HCT116 (cell line): ENCODE measurements around the gene PGLYRP3. TPM values are rescaled to one million over a fixed set of nuclear protein-coding genes. Genes with fewer than 3 reads are reported as not detected.

Experiments used
- ATAC-seq: fragments of 200-7000 bp; cut with Tn5 transposase; 2 replicates; pipeline ENCODE4 v1.9.1; 2020; ENCODE audit warnings: mild to moderate bottlenecking, moderate library complexity
- BruUV-seq: library from RNA; stranded (reverse); fragments of 400-500 nt; replicated peaks from 2 replicates; lab custom pipeline; 2021; lab: Mats Ljungman, UMichigan
- CTCF ChIA-PET: fragments of 300-600 bp; sonication (Branson Sonifier 250); formaldehyde crosslinking; loops from one replicate; lab custom pipeline; 2021; ENCODE audit warnings: antibody characterized with exemption; lab: Charles Lee
- POLR2A ChIA-PET: fragments of 300-600, 350-600 bp; sonication (Branson Sonifier 250); formaldehyde crosslinking; loops from one replicate; lab custom pipeline; 2021; ENCODE audit warnings: antibody characterized with exemption; lab: Charles Lee
- RAD21 ChIA-PET, 2 experiments: fragments of 300-600 bp; sonication (Branson Sonifier 250); formaldehyde crosslinking; loops; one replicate each; lab custom pipeline; 2023; ENCODE audit warnings: low total read pairs in 2 of 2; ENCODE audit not compliant: uncharacterized antibody in 2 of 2, unreplicated experiment in 2 of 2, low non-redundant PET in 1 of 2; lab: Charles Lee
- DNase-seq: peaks from one replicate; pipeline ENCODE4 v3.0.0-alpha.2; 2010; ENCODE audit warnings: low read depth, low spot score
- H2AFZ ChIP-seq: fragments of 200-600 bp; shearing (Covaris generic), sonication (generic); 2 replicates; pipeline ENCODE4 v1.6.1; 2017; ENCODE audit warnings: low read depth, mixed run types, mixed read lengths, antibody characterized with exemption, low read length; ENCODE audit not compliant: poor library complexity, severe bottlenecking
- H3K27ac ChIP-seq: 2 replicates; pipeline ENCODE4 v1.5.1; 2012; ENCODE audit warnings: low read depth, low read length
- H3K27me3 ChIP-seq: fragments of 200-600 bp; sonication (generic); 2 replicates; pipeline ENCODE4 v1.6.1; 2016; ENCODE audit warnings: mixed run types, low read length, mixed read lengths; ENCODE audit not compliant: insufficient read depth
- H3K36me3 ChIP-seq, 2 experiments: fragments of 200-500 bp in 1 of 2; fragments of 200-600 bp in 1 of 2; sonication (Bioruptor generic) in 1 of 2; sonication (generic) in 1 of 2; 2 replicates each; pipeline versions ENCODE4 v1.5.1 to v1.6.1; 2014 to 2016; ENCODE audit warnings: low read length in 2 of 2, inconsistent platforms in 1 of 2, mixed read lengths in 1 of 2, mixed run types in 1 of 2; ENCODE audit not compliant: insufficient read depth in 2 of 2, control insufficient read depth in 1 of 2
- H3K4me1 ChIP-seq, 2 experiments: fragments of 200-600 bp in 1 of 2; sonication (generic) in 1 of 2; 2 replicates each; pipeline versions ENCODE4 v1.5.1 to v1.6.1; 2012 to 2017; ENCODE audit warnings: low read length in 2 of 2, inconsistent platforms in 1 of 2, mild to moderate bottlenecking in 1 of 2, mixed read lengths in 1 of 2, mixed run types in 1 of 2, moderate library complexity in 1 of 2; ENCODE audit not compliant: insufficient read depth in 2 of 2, control insufficient read depth in 1 of 2
- H3K4me2 ChIP-seq: fragments of 200-600 bp; sonication (generic); 2 replicates; pipeline ENCODE4 v1.6.1; 2017; ENCODE audit warnings: mixed run types, low read length, mixed read lengths
- H3K4me3 ChIP-seq, 2 experiments: fragments of 200-600 bp in 1 of 2; sonication (generic) in 1 of 2; replicated peaks in 1 of 2; 2 replicates each; pipeline ENCODE4 v1.5.1; 2011 to 2016; ENCODE audit warnings: low read length in 2 of 2, control low read depth in 1 of 2, low read depth in 1 of 2, mild to moderate bottlenecking in 1 of 2, mixed read lengths in 1 of 2, mixed run types in 1 of 2
- H3K79me2 ChIP-seq: fragments of 200-600 bp; sonication (generic); 2 replicates; pipeline ENCODE4 v1.6.1; 2017; ENCODE audit warnings: mild to moderate bottlenecking, mixed run types, low read length, moderate library complexity, mixed read lengths; ENCODE audit not compliant: insufficient read depth
- H3K9ac ChIP-seq: fragments of 200-600 bp; sonication (generic); 2 replicates; pipeline ENCODE4 v1.6.1; 2016; ENCODE audit warnings: low read length, mixed read lengths
- H3K9me2 ChIP-seq: fragments of 200-600 bp; sonication (generic), shearing (Covaris generic); 2 replicates; pipeline ENCODE4 v1.6.1; 2017; ENCODE audit warnings: mixed run types, mild to moderate bottlenecking, moderate library complexity; ENCODE audit not compliant: insufficient read depth
- H3K9me3 ChIP-seq, 2 experiments: fragments of 200-500 bp in 1 of 2; fragments of 200-600 bp in 1 of 2; sonication (Bioruptor generic) in 1 of 2; sonication (generic) in 1 of 2; 2 replicates each; pipeline ENCODE4 v1.6.1; 2014 to 2017; ENCODE audit warnings: low read length in 2 of 2, mixed read lengths in 2 of 2, inconsistent platforms in 1 of 2, low read depth in 1 of 2, mild to moderate bottlenecking in 1 of 2, mixed run types in 1 of 2, moderate library complexity in 1 of 2; ENCODE audit not compliant: control insufficient read depth in 1 of 2, insufficient read depth in 1 of 2
- H4K20me1 ChIP-seq: fragments of 200-600 bp; sonication (generic), shearing (Covaris generic); 2 replicates; pipeline ENCODE4 v1.6.1; 2017; ENCODE audit warnings: mixed run types, mild to moderate bottlenecking, moderate library complexity; ENCODE audit not compliant: insufficient read depth
- CBX3 ChIP-seq: IDR thresholded peaks from 2 replicates; pipeline ENCODE4 v1.6.1; 2012; ENCODE audit warnings: low read depth
- CEBPB ChIP-seq: IDR thresholded peaks from 2 replicates; pipeline ENCODE4 v1.6.1; 2012; ENCODE audit warnings: low read depth
- EGR1 ChIP-seq: IDR thresholded peaks from 2 replicates; pipeline ENCODE4 v1.6.1; 2012; ENCODE audit warnings: low read depth
- ELF1 ChIP-seq: IDR thresholded peaks from 2 replicates; pipeline ENCODE4 v1.6.1; 2012; ENCODE audit warnings: low read depth, borderline replicate concordance
- FOSL1 ChIP-seq: IDR thresholded peaks from 2 replicates; pipeline ENCODE4 v1.6.1; 2012; ENCODE audit warnings: low read depth
- MAX ChIP-seq: IDR thresholded peaks from 2 replicates; pipeline ENCODE4 v1.6.1; 2012
- POLR2A ChIP-seq: IDR thresholded peaks from 2 replicates; pipeline ENCODE4 v1.7.0; 2011; ENCODE audit warnings: borderline replicate concordance; ENCODE audit not compliant: insufficient read depth, insufficient read length; ENCODE audit errors: extremely low read depth
- POLR2AphosphoS5 ChIP-seq: IDR thresholded peaks from 2 replicates; pipeline ENCODE4 v1.6.1; 2011; ENCODE audit warnings: mild to moderate bottlenecking, low read depth, low read length, moderate library complexity
- RAD21 ChIP-seq: IDR thresholded peaks from 2 replicates; pipeline ENCODE4 v1.6.1; 2012; ENCODE audit warnings: low read depth, mild to moderate bottlenecking
- SRF ChIP-seq: IDR thresholded peaks from 2 replicates; pipeline ENCODE4 v1.6.1; 2012; ENCODE audit warnings: low read depth
- TCF7L2 ChIP-seq: IDR thresholded peaks from 2 replicates; pipeline ENCODE4 v1.7.0; 2011; ENCODE audit warnings: borderline replicate concordance, inconsistent platforms; ENCODE audit not compliant: insufficient read depth, insufficient read length; ENCODE audit errors: extremely low read depth
- ZBTB33 ChIP-seq: IDR thresholded peaks from 2 replicates; pipeline ENCODE4 v1.6.1; 2011; ENCODE audit warnings: mild to moderate bottlenecking, low read length, moderate library complexity; ENCODE audit not compliant: insufficient replicate concordance; ENCODE audit errors: extremely low read depth
- ZFX ChIP-seq: fragments of 450-650 bp; IDR thresholded peaks from 2 replicates; pipeline ENCODE4 v1.6.1; 2017
- ZNF274 ChIP-seq: fragments of 200-500 bp; sonication (Bioruptor generic); IDR thresholded peaks from 2 replicates; pipeline ENCODE4 v1.6.1; 2014; ENCODE audit warnings: mild to moderate bottlenecking, low read depth, low read length, inconsistent platforms
- intact Hi-C: fragments of 100-400 bp; cut with micrococcal nuclease; formaldehyde crosslinking; loops from 2 replicates; pipeline ENCODE4 v1.10.0; 2022
- total RNA-seq: library from RNA; stranded (reverse); gene quantifications from one replicate; pipeline ENCODE4 v1.2.1, GENCODE V29; 2021; ENCODE audit not compliant: unreplicated experiment
- TF ChIP-seq, protein P1 (sequence below), 3 experiments: fragments of 200-600 bp in 1 of 3; sonication (generic) in 1 of 3; IDR thresholded peaks in 2 of 3; conservative IDR thresholded peaks in 1 of 3; 2 replicates each; pipeline ENCODE4 v1.5.1; 2012 to 2017; ENCODE audit warnings: low read depth in 2 of 3, low read length in 2 of 3, antibody characterized with exemption in 1 of 3, borderline replicate concordance in 1 of 3, control low read depth in 1 of 3, mild to moderate bottlenecking in 1 of 3, mixed read lengths in 1 of 3, mixed run types in 1 of 3, moderate library complexity in 1 of 3; ENCODE audit not compliant: insufficient read depth in 1 of 3
- TF ChIP-seq, protein P2 (sequence below): IDR thresholded peaks from 2 replicates; pipeline ENCODE4 v1.6.1; 2012; ENCODE audit warnings: low read depth

Gene PGLYRP3
- total RNA-seq, 1 experiment from 2014 or later, result not detected

DNA sequence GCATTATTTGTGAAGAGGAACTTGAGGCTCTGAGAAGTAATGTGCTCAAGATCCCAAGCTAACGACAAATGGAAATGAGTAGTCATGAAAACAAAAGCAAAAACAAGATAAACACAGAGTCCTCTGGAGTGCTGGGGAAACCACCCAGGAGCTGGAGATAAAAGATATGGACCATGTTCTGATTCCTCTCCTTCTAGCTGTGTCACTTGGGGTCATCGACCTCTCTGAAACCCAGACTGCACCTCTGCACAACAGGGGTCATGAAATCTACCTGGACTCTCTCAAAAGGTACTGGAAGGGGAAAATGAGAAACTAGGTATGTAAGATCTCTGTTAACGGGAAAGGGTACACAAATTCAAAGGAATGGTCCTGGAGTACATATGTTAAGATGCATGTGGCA is 29.4 kb upstream of the PGLYRP3 start (continued):
- TF ChIP-seq ZBTB33 (no peak), SRF (no peak), ZNF274 (no peak), RAD21 (no peak), EGR1 (no peak), ZFX (no peak)

DNA sequence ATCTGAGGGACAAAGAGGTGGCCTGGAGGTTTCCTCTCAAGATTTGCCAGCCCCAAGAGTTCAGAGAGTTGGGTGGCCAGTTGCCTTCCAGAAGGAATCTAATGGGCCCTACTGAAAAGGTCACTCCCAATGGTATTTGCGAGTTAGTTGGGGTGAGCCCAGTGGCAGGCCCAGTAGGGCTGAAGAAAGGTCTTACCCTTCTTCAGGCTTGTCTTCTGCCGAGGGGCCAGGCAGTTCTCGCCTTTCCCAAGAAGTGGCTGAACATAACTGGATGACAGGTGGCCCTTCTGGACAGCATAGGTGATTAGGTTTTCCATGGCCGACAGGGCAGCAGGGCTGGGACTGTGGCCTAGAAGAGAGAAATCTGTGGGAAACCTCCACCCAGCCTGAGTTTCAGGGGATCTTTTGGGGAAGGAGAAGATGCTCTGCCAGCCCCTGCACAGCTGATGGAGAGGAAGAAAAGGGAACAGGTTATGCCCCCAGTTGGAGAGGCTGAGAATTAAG is 28.7 kb upstream of the PGLYRP3 start:
- TF ChIP-seq, protein P1, sequence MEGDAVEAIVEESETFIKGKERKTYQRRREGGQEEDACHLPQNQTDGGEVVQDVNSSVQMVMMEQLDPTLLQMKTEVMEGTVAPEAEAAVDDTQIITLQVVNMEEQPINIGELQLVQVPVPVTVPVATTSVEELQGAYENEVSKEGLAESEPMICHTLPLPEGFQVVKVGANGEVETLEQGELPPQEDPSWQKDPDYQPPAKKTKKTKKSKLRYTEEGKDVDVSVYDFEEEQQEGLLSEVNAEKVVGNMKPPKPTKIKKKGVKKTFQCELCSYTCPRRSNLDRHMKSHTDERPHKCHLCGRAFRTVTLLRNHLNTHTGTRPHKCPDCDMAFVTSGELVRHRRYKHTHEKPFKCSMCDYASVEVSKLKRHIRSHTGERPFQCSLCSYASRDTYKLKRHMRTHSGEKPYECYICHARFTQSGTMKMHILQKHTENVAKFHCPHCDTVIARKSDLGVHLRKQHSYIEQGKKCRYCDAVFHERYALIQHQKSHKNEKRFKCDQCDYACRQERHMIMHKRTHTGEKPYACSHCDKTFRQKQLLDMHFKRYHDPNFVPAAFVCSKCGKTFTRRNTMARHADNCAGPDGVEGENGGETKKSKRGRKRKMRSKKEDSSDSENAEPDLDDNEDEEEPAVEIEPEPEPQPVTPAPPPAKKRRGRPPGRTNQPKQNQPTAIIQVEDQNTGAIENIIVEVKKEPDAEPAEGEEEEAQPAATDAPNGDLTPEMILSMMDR (IDR thresholded peaks at IDR 0.05 in 2 of 3, conservative IDR thresholded peaks at IDR 0.05 in 1 of 3; ENCODE audit: borderline replicate concordance in 1 of 3, insufficient read depth in 1 of 3, low read depth in 2 of 3, low read length in 2 of 3), result no peak
- TF ChIP-seq TCF7L2 (no peak), POLR2A (no peak), SRF (no peak), CEBPB (no peak), FOSL1 (no peak), ZNF274 (no peak), MAX (no peak), POLR2AphosphoS5 (no peak), ELF1 (no peak), ZBTB33 (no peak), CBX3 (no peak)
- TF ChIP-seq, protein P2, sequence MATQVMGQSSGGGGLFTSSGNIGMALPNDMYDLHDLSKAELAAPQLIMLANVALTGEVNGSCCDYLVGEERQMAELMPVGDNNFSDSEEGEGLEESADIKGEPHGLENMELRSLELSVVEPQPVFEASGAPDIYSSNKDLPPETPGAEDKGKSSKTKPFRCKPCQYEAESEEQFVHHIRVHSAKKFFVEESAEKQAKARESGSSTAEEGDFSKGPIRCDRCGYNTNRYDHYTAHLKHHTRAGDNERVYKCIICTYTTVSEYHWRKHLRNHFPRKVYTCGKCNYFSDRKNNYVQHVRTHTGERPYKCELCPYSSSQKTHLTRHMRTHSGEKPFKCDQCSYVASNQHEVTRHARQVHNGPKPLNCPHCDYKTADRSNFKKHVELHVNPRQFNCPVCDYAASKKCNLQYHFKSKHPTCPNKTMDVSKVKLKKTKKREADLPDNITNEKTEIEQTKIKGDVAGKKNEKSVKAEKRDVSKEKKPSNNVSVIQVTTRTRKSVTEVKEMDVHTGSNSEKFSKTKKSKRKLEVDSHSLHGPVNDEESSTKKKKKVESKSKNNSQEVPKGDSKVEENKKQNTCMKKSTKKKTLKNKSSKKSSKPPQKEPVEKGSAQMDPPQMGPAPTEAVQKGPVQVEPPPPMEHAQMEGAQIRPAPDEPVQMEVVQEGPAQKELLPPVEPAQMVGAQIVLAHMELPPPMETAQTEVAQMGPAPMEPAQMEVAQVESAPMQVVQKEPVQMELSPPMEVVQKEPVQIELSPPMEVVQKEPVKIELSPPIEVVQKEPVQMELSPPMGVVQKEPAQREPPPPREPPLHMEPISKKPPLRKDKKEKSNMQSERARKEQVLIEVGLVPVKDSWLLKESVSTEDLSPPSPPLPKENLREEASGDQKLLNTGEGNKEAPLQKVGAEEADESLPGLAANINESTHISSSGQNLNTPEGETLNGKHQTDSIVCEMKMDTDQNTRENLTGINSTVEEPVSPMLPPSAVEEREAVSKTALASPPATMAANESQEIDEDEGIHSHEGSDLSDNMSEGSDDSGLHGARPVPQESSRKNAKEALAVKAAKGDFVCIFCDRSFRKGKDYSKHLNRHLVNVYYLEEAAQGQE, result no peak
- no TSS peak for BruUV-seq
- no peak for ATAC-seq

More for the DNA sequence above, 28.7 kb upstream of the PGLYRP3 start:
- no peaks in the 10 kb centered on the region for H3K9me2 ChIP-seq
- H4K20me1 ChIP-seq, result no peaks in the 10 kb centered on the region
- ChIA-PET CTCF (no interaction called here), POLR2A (no interaction called here), RAD21 (no interaction called here)
- H3K27me3 ChIP-seq, result peaks cover 36% of the 10 kb centered on the region
- no peaks in the 10 kb centered on the region for H3K36me3 ChIP-seq
- intact Hi-C loops, result no loop called here
- H3K4me1 ChIP-seq, result no peaks in the 10 kb centered on the region
- no peak overlapping the region for H3K4me3 ChIP-seq
- DNase-seq, result no peak
- no peaks in the 10 kb centered on the region for H3K79me2 ChIP-seq
- H3K9ac ChIP-seq, result no peak overlapping the region
- H2AFZ ChIP-seq, result no peak overlapping the region
- H3K27ac ChIP-seq, result no peak overlapping the region
- no peak overlapping the region for H3K4me2 ChIP-seq
- H3K9me3 ChIP-seq, result no peaks in the 10 kb centered on the region
